ENCODE results near the gene L3MBTL4. TPM values are rescaled to one million over a fixed set of nuclear protein-coding genes. Genes with fewer than 3 reads are reported as not detected.
A peak's percentile ranks its signal among the peaks of the same experiment; 100 is the strongest.

L3MBTL4 gene
- total and polyA plus RNA-seq, 2 experiments from 2014 or later, result 4.1 to 14.1 TPM

- H2AFZ ChIP-seq, result no peak overlapping the region
- H3K4me3 ChIP-seq, result no peak overlapping the region
- 78% methylated on average over 5 of the region's 5 CpGs for WGBS (ENCODE audit: low lambda C conversion rate, missing lambda C conversion rate)
- H3K4me2 ChIP-seq, result no peak overlapping the region
- no peaks in the 10 kb centered on the region for H3K79me2 ChIP-seq
- H3K4me1 ChIP-seq (ENCODE audit: insufficient read depth), result no peaks in the 10 kb centered on the region
- peaks cover 12% of the 10 kb centered on the region for H3K27me3 ChIP-seq
- no peaks in the 10 kb centered on the region for H3K9me3 ChIP-seq (ENCODE audit: low read depth)
- TF ChIP-seq EZH2 (IDR thresholded peaks at IDR 0.05; ENCODE audit: borderline replicate concordance) (no peak), CTCF (IDR thresholded peaks at IDR 0.05; ENCODE audit: poor library complexity) (no peak), EZH2phosphoT487 (IDR thresholded peaks at IDR 0.05; ENCODE audit: low read depth, severe bottlenecking, unreplicated experiment) (no peak)
- no peaks in the 10 kb centered on the region for H3K9me2 ChIP-seq (replicated peaks; ENCODE audit: insufficient read depth)
- no peak overlapping the region for H3K27ac ChIP-seq
- H4K20me1 ChIP-seq (ENCODE audit: insufficient read depth, poor library complexity, severe bottlenecking), result no peaks in the 10 kb centered on the region
- H3K36me3 ChIP-seq (replicated peaks; ENCODE audit: insufficient read depth, low read depth), result no peaks in the 10 kb centered on the region
- DNase-seq (ENCODE audit: low spot score), result no peak
Observed at GRCh38 chr18:6423289-6423688, 8.6 kb upstream of the L3MBTL4 start.

GRCh38 chr18:6414118-6414722 is 491 bp downstream of the L3MBTL4 start:
- Histone ChIP-seq H3K27ac (peak overlapping the region; percentile 86), H3K4me1 (ENCODE audit: insufficient read depth) (peaks cover 3% of the 10 kb centered on the region), H4K20me1 (ENCODE audit: insufficient read depth, poor library complexity, severe bottlenecking) (no peaks in the 10 kb centered on the region), H3K79me2 (peaks cover 9% of the 10 kb centered on the region), H2AFZ (peak overlapping the region; percentile 76), H3K27me3 (peaks cover 33% of the 10 kb centered on the region), H3K4me3 (peak overlapping the region; percentile 98), H3K9me3 (ENCODE audit: low read depth) (no peaks in the 10 kb centered on the region), H3K9me2 (replicated peaks; ENCODE audit: insufficient read depth) (no peaks in the 10 kb centered on the region), H3K36me3 (replicated peaks; ENCODE audit: insufficient read depth, low read depth) (no peaks in the 10 kb centered on the region), H3K4me2 (peak overlapping the region; percentile 90)
- DNase-seq (ENCODE audit: low spot score), result peak; percentile 80
- WGBS (ENCODE audit: low lambda C conversion rate, missing lambda C conversion rate), result 2% methylated on average over 15 of the region's 68 CpGs
- TF ChIP-seq CTCF (IDR thresholded peaks at IDR 0.05; ENCODE audit: poor library complexity) (peak; percentile 14), EZH2 (IDR thresholded peaks at IDR 0.05; ENCODE audit: borderline replicate concordance) (peak; percentile 62), EZH2phosphoT487 (IDR thresholded peaks at IDR 0.05; ENCODE audit: low read depth, severe bottlenecking, unreplicated experiment) (no peak)

- 17% methylated on average over 25 of the region's 25 CpGs for WGBS (ENCODE audit: low lambda C conversion rate, missing lambda C conversion rate)
- H3K36me3 ChIP-seq (replicated peaks; ENCODE audit: insufficient read depth, low read depth), result no peaks in the 10 kb centered on the region
- TF ChIP-seq CTCF (IDR thresholded peaks at IDR 0.05; ENCODE audit: poor library complexity), result no peak
- TF ChIP-seq EZH2 (IDR thresholded peaks at IDR 0.05; ENCODE audit: borderline replicate concordance), result peak; percentile 53
- DNase-seq (ENCODE audit: low spot score), result no peak
- no peaks in the 10 kb centered on the region for H4K20me1 ChIP-seq (ENCODE audit: insufficient read depth, poor library complexity, severe bottlenecking)
- peak overlapping the region; percentile 98 for H3K4me3 ChIP-seq
- peak overlapping the region; percentile 86 for H3K27ac ChIP-seq
- peaks cover 3% of the 10 kb centered on the region for H3K4me1 ChIP-seq (ENCODE audit: insufficient read depth)
- peak overlapping the region; percentile 76 for H2AFZ ChIP-seq
- peaks cover 9% of the 10 kb centered on the region for H3K79me2 ChIP-seq
- no peaks in the 10 kb centered on the region for H3K9me2 ChIP-seq (replicated peaks; ENCODE audit: insufficient read depth)
- no peaks in the 10 kb centered on the region for H3K9me3 ChIP-seq (ENCODE audit: low read depth)
- H3K4me2 ChIP-seq, result peak overlapping the region; percentile 90
- peaks cover 33% of the 10 kb centered on the region for H3K27me3 ChIP-seq
Observed at GRCh38 chr18:6413579-6414117, 1.1 kb downstream of the L3MBTL4 start.

Measured in hepatocyte (in vitro differentiated cells).